Measurements from ENCODE around the gene CRIM1. TPM values are rescaled to one million over a fixed set of nuclear protein-coding genes. Genes with fewer than 3 reads are reported as not detected.

The CRIM1 gene
- total and polyA plus RNA-seq, 2 of the 8 experiments (the other 6 are each of a cell fraction or from before 2014, with no cell fraction given) = 9.4 to 28.4 TPM

DNA sequence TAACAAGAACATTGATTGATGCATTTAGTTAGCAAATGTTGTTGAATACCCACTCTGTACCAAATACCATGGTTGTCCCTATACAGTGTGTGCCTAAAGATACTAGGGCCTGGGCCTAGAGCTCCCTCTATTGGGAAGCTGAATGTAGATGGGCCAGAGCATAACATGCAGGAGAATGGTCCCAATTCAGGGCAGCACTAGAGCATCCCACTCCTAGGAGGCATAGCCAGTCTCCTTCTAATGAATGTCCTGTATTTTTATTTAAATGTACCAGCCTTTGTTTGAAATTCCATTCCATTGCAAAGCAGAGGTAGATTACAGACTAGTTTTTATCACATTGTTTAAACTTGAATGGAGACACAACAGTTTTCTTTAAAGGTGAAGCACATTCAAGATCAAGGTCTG, 151.8 kb downstream of the CRIM1 start (continued):
- TF ChIP-seq USF2 (IDR thresholded peaks at IDR 0.05; ENCODE audit: low read length) (no peak), ZNF274 (IDR thresholded peaks at IDR 0.05; ENCODE audit: borderline replicate concordance, extremely low read depth, low read length) (no peak), TEAD4 (IDR thresholded peaks at IDR 0.05; ENCODE audit: low read depth, low read length) (0 out of 2 replicates have a peak, but pooled peaks have one; percentile 17), RNF2 (IDR thresholded peaks at IDR 0.05; ENCODE audit: borderline replicate concordance, low read depth, low read length, missing control alignments, poor library complexity, severe bottlenecking) (no peak), MAX (IDR thresholded peaks at IDR 0.05) (no peak)
- TF ChIP-seq, protein P1, sequence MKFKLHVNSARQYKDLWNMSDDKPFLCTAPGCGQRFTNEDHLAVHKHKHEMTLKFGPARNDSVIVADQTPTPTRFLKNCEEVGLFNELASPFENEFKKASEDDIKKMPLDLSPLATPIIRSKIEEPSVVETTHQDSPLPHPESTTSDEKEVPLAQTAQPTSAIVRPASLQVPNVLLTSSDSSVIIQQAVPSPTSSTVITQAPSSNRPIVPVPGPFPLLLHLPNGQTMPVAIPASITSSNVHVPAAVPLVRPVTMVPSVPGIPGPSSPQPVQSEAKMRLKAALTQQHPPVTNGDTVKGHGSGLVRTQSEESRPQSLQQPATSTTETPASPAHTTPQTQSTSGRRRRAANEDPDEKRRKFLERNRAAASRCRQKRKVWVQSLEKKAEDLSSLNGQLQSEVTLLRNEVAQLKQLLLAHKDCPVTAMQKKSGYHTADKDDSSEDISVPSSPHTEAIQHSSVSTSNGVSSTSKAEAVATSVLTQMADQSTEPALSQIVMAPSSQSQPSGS (IDR thresholded peaks at IDR 0.05; ENCODE audit: low read length) = peak; percentile 55; the same call in 1 of the 2 replicates
- TF ChIP-seq, protein P2, sequence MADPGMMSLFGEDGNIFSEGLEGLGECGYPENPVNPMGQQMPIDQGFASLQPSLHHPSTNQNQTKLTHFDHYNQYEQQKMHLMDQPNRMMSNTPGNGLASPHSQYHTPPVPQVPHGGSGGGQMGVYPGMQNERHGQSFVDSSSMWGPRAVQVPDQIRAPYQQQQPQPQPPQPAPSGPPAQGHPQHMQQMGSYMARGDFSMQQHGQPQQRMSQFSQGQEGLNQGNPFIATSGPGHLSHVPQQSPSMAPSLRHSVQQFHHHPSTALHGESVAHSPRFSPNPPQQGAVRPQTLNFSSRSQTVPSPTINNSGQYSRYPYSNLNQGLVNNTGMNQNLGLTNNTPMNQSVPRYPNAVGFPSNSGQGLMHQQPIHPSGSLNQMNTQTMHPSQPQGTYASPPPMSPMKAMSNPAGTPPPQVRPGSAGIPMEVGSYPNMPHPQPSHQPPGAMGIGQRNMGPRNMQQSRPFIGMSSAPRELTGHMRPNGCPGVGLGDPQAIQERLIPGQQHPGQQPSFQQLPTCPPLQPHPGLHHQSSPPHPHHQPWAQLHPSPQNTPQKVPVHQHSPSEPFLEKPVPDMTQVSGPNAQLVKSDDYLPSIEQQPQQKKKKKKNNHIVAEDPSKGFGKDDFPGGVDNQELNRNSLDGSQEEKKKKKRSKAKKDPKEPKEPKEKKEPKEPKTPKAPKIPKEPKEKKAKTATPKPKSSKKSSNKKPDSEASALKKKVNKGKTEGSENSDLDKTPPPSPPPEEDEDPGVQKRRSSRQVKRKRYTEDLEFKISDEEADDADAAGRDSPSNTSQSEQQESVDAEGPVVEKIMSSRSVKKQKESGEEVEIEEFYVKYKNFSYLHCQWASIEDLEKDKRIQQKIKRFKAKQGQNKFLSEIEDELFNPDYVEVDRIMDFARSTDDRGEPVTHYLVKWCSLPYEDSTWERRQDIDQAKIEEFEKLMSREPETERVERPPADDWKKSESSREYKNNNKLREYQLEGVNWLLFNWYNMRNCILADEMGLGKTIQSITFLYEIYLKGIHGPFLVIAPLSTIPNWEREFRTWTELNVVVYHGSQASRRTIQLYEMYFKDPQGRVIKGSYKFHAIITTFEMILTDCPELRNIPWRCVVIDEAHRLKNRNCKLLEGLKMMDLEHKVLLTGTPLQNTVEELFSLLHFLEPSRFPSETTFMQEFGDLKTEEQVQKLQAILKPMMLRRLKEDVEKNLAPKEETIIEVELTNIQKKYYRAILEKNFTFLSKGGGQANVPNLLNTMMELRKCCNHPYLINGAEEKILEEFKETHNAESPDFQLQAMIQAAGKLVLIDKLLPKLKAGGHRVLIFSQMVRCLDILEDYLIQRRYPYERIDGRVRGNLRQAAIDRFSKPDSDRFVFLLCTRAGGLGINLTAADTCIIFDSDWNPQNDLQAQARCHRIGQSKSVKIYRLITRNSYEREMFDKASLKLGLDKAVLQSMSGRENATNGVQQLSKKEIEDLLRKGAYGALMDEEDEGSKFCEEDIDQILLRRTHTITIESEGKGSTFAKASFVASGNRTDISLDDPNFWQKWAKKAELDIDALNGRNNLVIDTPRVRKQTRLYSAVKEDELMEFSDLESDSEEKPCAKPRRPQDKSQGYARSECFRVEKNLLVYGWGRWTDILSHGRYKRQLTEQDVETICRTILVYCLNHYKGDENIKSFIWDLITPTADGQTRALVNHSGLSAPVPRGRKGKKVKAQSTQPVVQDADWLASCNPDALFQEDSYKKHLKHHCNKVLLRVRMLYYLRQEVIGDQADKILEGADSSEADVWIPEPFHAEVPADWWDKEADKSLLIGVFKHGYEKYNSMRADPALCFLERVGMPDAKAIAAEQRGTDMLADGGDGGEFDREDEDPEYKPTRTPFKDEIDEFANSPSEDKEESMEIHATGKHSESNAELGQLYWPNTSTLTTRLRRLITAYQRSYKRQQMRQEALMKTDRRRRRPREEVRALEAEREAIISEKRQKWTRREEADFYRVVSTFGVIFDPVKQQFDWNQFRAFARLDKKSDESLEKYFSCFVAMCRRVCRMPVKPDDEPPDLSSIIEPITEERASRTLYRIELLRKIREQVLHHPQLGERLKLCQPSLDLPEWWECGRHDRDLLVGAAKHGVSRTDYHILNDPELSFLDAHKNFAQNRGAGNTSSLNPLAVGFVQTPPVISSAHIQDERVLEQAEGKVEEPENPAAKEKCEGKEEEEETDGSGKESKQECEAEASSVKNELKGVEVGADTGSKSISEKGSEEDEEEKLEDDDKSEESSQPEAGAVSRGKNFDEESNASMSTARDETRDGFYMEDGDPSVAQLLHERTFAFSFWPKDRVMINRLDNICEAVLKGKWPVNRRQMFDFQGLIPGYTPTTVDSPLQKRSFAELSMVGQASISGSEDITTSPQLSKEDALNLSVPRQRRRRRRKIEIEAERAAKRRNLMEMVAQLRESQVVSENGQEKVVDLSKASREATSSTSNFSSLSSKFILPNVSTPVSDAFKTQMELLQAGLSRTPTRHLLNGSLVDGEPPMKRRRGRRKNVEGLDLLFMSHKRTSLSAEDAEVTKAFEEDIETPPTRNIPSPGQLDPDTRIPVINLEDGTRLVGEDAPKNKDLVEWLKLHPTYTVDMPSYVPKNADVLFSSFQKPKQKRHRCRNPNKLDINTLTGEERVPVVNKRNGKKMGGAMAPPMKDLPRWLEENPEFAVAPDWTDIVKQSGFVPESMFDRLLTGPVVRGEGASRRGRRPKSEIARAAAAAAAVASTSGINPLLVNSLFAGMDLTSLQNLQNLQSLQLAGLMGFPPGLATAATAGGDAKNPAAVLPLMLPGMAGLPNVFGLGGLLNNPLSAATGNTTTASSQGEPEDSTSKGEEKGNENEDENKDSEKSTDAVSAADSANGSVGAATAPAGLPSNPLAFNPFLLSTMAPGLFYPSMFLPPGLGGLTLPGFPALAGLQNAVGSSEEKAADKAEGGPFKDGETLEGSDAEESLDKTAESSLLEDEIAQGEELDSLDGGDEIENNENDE (IDR thresholded peaks at IDR 0.05; ENCODE audit: insufficient replicate concordance, low read length) = peak; percentile 69
